ENCODE data around the gene EML1.

DNA sequence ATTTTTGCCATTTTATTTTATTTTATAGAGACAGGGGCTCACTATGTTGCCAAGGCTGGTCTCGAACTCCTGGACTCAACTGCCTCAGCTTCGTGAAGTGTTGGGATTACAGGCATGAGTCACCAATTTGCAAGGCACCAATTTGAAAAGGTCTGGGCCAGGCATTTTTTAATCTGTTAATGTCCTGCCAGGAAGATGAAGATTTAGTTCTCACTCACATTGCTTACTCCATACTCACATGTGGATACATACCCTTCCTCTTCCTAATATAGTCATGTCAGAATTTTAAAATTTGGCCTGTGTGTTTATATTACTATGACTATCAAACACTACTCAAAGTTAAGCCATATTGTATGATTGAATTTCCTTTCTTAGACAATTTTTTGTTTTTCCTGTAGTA, 15.3 kb upstream of the EML1 start:
- TF ChIP-seq POLR2A (IDR thresholded peaks at IDR 0.05) (no peak), CTCF (IDR thresholded peaks at IDR 0.05) (no peak), EP300 (IDR thresholded peaks at IDR 0.05) (no peak), POLR2AphosphoS5 (IDR thresholded peaks at IDR 0.05) (no peak)

Measured in stomach (tissue), 4 donors.